HepG2 (cell line): ENCODE data around the gene TSSK6. TPM values are rescaled to one million over a fixed set of nuclear protein-coding genes. Genes with fewer than 3 reads are reported as not detected.

Experiments
- ATAC-seq: fragments of 200-7000 bp; cut with Tn5 transposase; 3 replicates; pipeline ENCODE4 v1.9.1; 2020; ENCODE audit warnings: mild to moderate bottlenecking, moderate library complexity
- BruUV-seq: library from RNA; stranded (reverse); fragments of 400-500 nt; replicated peaks from 2 replicates; lab custom pipeline; 2021; lab: Mats Ljungman, UMichigan
- CTCF ChIA-PET: fragments of 300-600 bp; formaldehyde crosslinking; extraction: SDS; loops from one replicate; lab custom pipeline; 2021; ENCODE audit warnings: low total read pairs, inconsistent platforms, low intra/inter-chr PET ratio; lab: Yijun Ruan, JAX
- POLR2A ChIA-PET: fragments of 350-600 bp; sonication (Branson Sonifier 250); formaldehyde crosslinking; loops from one replicate; lab custom pipeline; 2020; ENCODE audit warnings: antibody characterized with exemption, inconsistent platforms; lab: Yijun Ruan, JAX
- DNase-seq: peaks from one replicate; pipeline ENCODE4 v3.0.0-alpha.2; 2015; ENCODE audit warnings: low spot score
- FAIRE-seq: peaks from 3 replicates; lab custom pipeline; 2011; peaks lifted over from hg19 to GRCh38; lab: Jason Lieb, UNC
- H2AFZ ChIP-seq: one replicate; pipeline ENCODE4 v1.6.1; 2011; ENCODE audit warnings: low read length, inconsistent platforms
- H3K27ac ChIP-seq: fragments of 300-600 bp; 3 replicates; pipeline ENCODE4 v1.8.0; 2011; ENCODE audit warnings: mixed run types, mild to moderate bottlenecking, mixed read lengths, low read length, inconsistent platforms; ENCODE audit not compliant: insufficient read depth; ENCODE audit errors: extremely low read length
- H3K27me3 ChIP-seq, 2 experiments: fragments of 200-600 bp in 1 of 2; 2 replicates in 1 of 2; 3 replicates in 1 of 2; pipeline versions ENCODE4 v1.6.0 to v1.8.0; 2011; ENCODE audit warnings: low read length in 2 of 2, mild to moderate bottlenecking in 2 of 2, moderate library complexity in 2 of 2, inconsistent platforms in 1 of 2; ENCODE audit not compliant: insufficient read depth in 2 of 2, control insufficient read depth in 1 of 2
- H3K36me3 ChIP-seq, 2 experiments: fragments of 200-600 bp in 1 of 2; replicated peaks in 1 of 2; 2 replicates in 1 of 2; 3 replicates in 1 of 2; pipeline versions ENCODE4 v1.5.1 to v1.8.0; 2011; ENCODE audit warnings: low read length in 2 of 2, inconsistent platforms in 1 of 2; ENCODE audit not compliant: insufficient read depth in 2 of 2, control insufficient read depth in 1 of 2
- H3K4me1 ChIP-seq: 2 replicates; pipeline ENCODE4 v1.5.1; 2012; ENCODE audit warnings: low read length, inconsistent platforms; ENCODE audit not compliant: insufficient read depth
- H3K4me2 ChIP-seq: 2 replicates; pipeline ENCODE4 v1.6.0; 2011; ENCODE audit warnings: low read depth, low read length, inconsistent platforms
- H3K4me3 ChIP-seq, 3 experiments: fragments of 200-600 bp in 1 of 3; sonication (generic), shearing (Covaris generic) in 1 of 3; replicated peaks in 1 of 3; 2 replicates each; pipeline ENCODE4 v1.5.1; 2011 to 2016; ENCODE audit warnings: low read length in 3 of 3, inconsistent platforms in 2 of 3, low read depth in 2 of 3, mild to moderate bottlenecking in 2 of 3, control low read depth in 1 of 3, mixed read lengths in 1 of 3; ENCODE audit not compliant: insufficient read depth in 1 of 3
- H3K79me2 ChIP-seq: one replicate; pipeline ENCODE4 v1.6.1; 2011; ENCODE audit warnings: low read length, inconsistent platforms; ENCODE audit not compliant: insufficient read depth
- H3K9ac ChIP-seq: 2 replicates; pipeline ENCODE4 v1.6.0; 2011; ENCODE audit warnings: mild to moderate bottlenecking, low read depth, low read length, inconsistent platforms; ENCODE audit not compliant: insufficient read depth
- H3K9me3 ChIP-seq: 2 replicates; pipeline ENCODE4 v1.5.1; 2012; ENCODE audit warnings: mild to moderate bottlenecking, low read length
- H4K20me1 ChIP-seq: 2 replicates; pipeline ENCODE4 v1.6.0; 2011; ENCODE audit warnings: inconsistent platforms, mild to moderate bottlenecking, low read length, moderate library complexity; ENCODE audit not compliant: insufficient read depth
- BRF2 ChIP-seq: sonication (generic); formaldehyde crosslinking; IDR thresholded peaks from 2 replicates; pipeline ENCODE4 v1.8.1; 2022; ENCODE audit warnings: mild to moderate bottlenecking, missing genetic modification reagents
- FOXA3 ChIP-seq: IDR thresholded peaks from 2 replicates; pipeline ENCODE4 v1.6.1; 2016; ENCODE audit warnings: missing genetic modification reagents, missing compliant biosample characterization
- FOXP1 ChIP-seq, 2 experiments: fragments of 450-650 bp in 1 of 2; IDR thresholded peaks; 2 replicates each; pipeline ENCODE4 v1.6.1; 2017 to 2018; ENCODE audit warnings: antibody characterized with exemption in 1 of 2
- HMGA1 ChIP-seq: sonication (generic); formaldehyde crosslinking; conservative IDR thresholded peaks from 2 replicates; pipeline ENCODE4 v1.4.0; 2020; ENCODE audit warnings: missing genetic modification reagents
- HMGXB4 ChIP-seq, 2 experiments: sonication (generic) in 1 of 2; formaldehyde crosslinking in 1 of 2; IDR thresholded peaks; 2 replicates each; pipeline versions ENCODE4 v1.4.0 to v1.6.1; 2018 to 2020; ENCODE audit warnings: missing genetic modification reagents in 2 of 2, borderline replicate concordance in 1 of 2, low read depth in 1 of 2, mild to moderate bottlenecking in 1 of 2, missing biosample characterization in 1 of 2
- NR1H2 ChIP-seq: sonication (generic); formaldehyde crosslinking; IDR thresholded peaks from 2 replicates; pipeline ENCODE4 v1.8.1; 2022; ENCODE audit warnings: low read depth, missing genetic modification reagents, borderline replicate concordance
- NR2C2 ChIP-seq: sonication (generic); formaldehyde crosslinking; IDR thresholded peaks from 2 replicates; pipeline ENCODE4 v1.4.0; 2020; ENCODE audit warnings: missing genetic modification reagents, mild to moderate bottlenecking, moderate library complexity, borderline replicate concordance
- SMAD1 ChIP-seq: sonication (generic); formaldehyde crosslinking; IDR thresholded peaks from 2 replicates; pipeline ENCODE4 v1.4.0; 2020; ENCODE audit warnings: missing genetic modification reagents, low read depth, mild to moderate bottlenecking, borderline replicate concordance
- SRY ChIP-seq: sonication (generic); formaldehyde crosslinking; IDR thresholded peaks from 2 replicates; pipeline ENCODE4 v1.8.0; 2022; ENCODE audit warnings: mild to moderate bottlenecking, missing genetic modification reagents
- U2AF1 ChIP-seq: fragments of 200-400 bp; formaldehyde crosslinking; optimal IDR thresholded peaks from 2 replicates; pipeline ENCODE3; 2017; ENCODE audit warnings: mild to moderate bottlenecking, low read depth, low read length
- ZBTB26 ChIP-seq: IDR thresholded peaks from 2 replicates; pipeline ENCODE4 v1.6.1; 2016; ENCODE audit warnings: missing compliant biosample characterization, missing genetic modification reagents, borderline replicate concordance
- ZNF17 ChIP-seq: sonication (generic); formaldehyde crosslinking; IDR thresholded peaks from 2 replicates; pipeline ENCODE4 v1.5.0; 2020; ENCODE audit warnings: mild to moderate bottlenecking, missing genetic modification reagents
- ZSCAN25 ChIP-seq: sonication (generic); formaldehyde crosslinking; IDR thresholded peaks from 2 replicates; pipeline ENCODE4 v1.8.0; 2022; ENCODE audit warnings: mild to moderate bottlenecking, missing genetic modification reagents
- WGBS: methylation state at CpG from one replicate; pipeline ENCODE4 v1.1.6; 2017; ENCODE audit warnings: low lambda C conversion rate; 5-methylcytosine and 5-hydroxymethylcytosine counted together
- in situ Hi-C: cut with HindIII; loops from 2 replicates; pipeline ENCODE4 v1.10.0; 2017; ENCODE audit warnings: low pct_unique_long_range_greater_than_20kb; ENCODE audit not compliant: extremely low pct_ligation_motif_present
- intact Hi-C: fragments of 100-400 bp; cut with micrococcal nuclease; formaldehyde crosslinking; loops from one replicate; pipeline ENCODE4 v1.10.0; 2022; ENCODE audit not compliant: unreplicated experiment
- polyA plus RNA-seq, 8 experiments: library from polyadenylated mRNA; depleted of rRNA in 3 of 8; stranded (reverse) in 7 of 8; unstranded in 1 of 8; fragments of >200 nt; fragmentation: Illumina TruSeq in 4 of 8; extraction: Trizol in 4 of 8; gene quantifications; 2 replicates each; pipeline versions ENCODE4 v1.2.1 to v1.2.3, GENCODE V29; 2011 to 2016; ENCODE audit warnings: low read depth in 4 of 8, missing spikeins in 1 of 8, mixed read lengths in 1 of 8; ENCODE audit not compliant: insufficient read depth in 1 of 8
- total RNA-seq, 5 experiments: library from RNA; depleted of rRNA; stranded (reverse); fragments of >200 nt; fragmentation: Illumina TruSeq; extraction: Trizol; gene quantifications; 2 replicates each; pipeline ENCODE4 v1.2.3, GENCODE V29; 2016; ENCODE audit warnings: low read depth in 1 of 5
- TF ChIP-seq, protein P1 (sequence below): sonication (generic); formaldehyde crosslinking; IDR thresholded peaks from 2 replicates; pipeline ENCODE4 v1.4.0; 2020; ENCODE audit warnings: missing genetic modification reagents

TSSK6 gene
- total and polyA plus RNA-seq, 2 of the 13 experiments (the other 11 are each of a cell fraction or from before 2014, with no cell fraction given): 0.71 to 1.2 TPM

GRCh38 chr19:19485998-19486290 is 29.4 kb downstream of the TSSK6 start (continued):
- TF ChIP-seq FOXP1 (IDR thresholded peaks at IDR 0.05) (no peak), FOXP1 (CRISPR knock-in tag; IDR thresholded peaks at IDR 0.05) (no peak), SMAD1 (CRISPR knock-in tag) (no peak)

GRCh38 chr19:19485161-19485997 is 30.0 kb downstream of the TSSK6 start:
- CTCF ChIA-PET: no interaction called here
- POLR2A ChIA-PET: no interaction called here
- intact Hi-C loops: loop anchor here (5.0 kb wide), 1 partner anchor 78 kb away; the partner anchor contains the start of gene GATAD2A
- Histone ChIP-seq H3K27me3 (no peaks in the 10 kb centered on the region), H3K36me3 (peaks cover 4 to 33% of the 10 kb centered on the region in 2 experiments; a peak in 4 of 5 replicates), H4K20me1 (peaks cover 3% of the 10 kb centered on the region; the same call in 1 of the 2 replicates), H3K9me3 (no peaks in the 10 kb centered on the region), H2AFZ (no peak overlapping the region), H3K4me1 (peaks cover 44% of the 10 kb centered on the region), H3K79me2 (peaks cover 3% of the 10 kb centered on the region), H3K4me2 (no peak overlapping the region), H3K4me3 (no peak overlapping the region), H3K9ac (no peak overlapping the region), H3K27ac (no peak overlapping the region)
- BruUV-seq: no TSS peak
- no peak for ATAC-seq
- TF ChIP-seq ZBTB26 (CRISPR knock-in tag) (no peak), HMGA1 (CRISPR knock-in tag) (no peak), NR2C2 (CRISPR knock-in tag) (no peak), U2AF1 (no peak), ZSCAN25 (no peak), ZNF17 (no peak), FOXA3 (CRISPR knock-in tag) (no peak), NR1H2 (CRISPR knock-in tag) (no peak), BRF2 (CRISPR knock-in tag) (no peak), HMGXB4 (CRISPR knock-in tag; IDR thresholded peaks at IDR 0.05; ENCODE audit: borderline replicate concordance in 1 of 2, low read depth in 1 of 2) (no peak), SRY (CRISPR knock-in tag) (no peak)
- TF ChIP-seq, protein P1, sequence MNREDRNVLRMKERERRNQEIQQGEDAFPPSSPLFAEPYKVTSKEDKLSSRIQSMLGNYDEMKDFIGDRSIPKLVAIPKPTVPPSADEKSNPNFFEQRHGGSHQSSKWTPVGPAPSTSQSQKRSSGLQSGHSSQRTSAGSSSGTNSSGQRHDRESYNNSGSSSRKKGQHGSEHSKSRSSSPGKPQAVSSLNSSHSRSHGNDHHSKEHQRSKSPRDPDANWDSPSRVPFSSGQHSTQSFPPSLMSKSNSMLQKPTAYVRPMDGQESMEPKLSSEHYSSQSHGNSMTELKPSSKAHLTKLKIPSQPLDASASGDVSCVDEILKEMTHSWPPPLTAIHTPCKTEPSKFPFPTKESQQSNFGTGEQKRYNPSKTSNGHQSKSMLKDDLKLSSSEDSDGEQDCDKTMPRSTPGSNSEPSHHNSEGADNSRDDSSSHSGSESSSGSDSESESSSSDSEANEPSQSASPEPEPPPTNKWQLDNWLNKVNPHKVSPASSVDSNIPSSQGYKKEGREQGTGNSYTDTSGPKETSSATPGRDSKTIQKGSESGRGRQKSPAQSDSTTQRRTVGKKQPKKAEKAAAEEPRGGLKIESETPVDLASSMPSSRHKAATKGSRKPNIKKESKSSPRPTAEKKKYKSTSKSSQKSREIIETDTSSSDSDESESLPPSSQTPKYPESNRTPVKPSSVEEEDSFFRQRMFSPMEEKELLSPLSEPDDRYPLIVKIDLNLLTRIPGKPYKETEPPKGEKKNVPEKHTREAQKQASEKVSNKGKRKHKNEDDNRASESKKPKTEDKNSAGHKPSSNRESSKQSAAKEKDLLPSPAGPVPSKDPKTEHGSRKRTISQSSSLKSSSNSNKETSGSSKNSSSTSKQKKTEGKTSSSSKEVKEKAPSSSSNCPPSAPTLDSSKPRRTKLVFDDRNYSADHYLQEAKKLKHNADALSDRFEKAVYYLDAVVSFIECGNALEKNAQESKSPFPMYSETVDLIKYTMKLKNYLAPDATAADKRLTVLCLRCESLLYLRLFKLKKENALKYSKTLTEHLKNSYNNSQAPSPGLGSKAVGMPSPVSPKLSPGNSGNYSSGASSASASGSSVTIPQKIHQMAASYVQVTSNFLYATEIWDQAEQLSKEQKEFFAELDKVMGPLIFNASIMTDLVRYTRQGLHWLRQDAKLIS (CRISPR knock-in tag): no peak
- DNase-seq: no peak
- no peak for FAIRE-seq
- WGBS: 90% methylated on average over 6 of the region's 15 CpGs
- in situ Hi-C loops: no loop called here
